Panc1 (cell line): ENCODE measurements around the gene SORBS1.

Experiments
- TCF7L2 ChIP-seq: IDR thresholded peaks from 2 replicates; pipeline ENCODE4 v1.6.1; 2011; ENCODE audit warnings: mild to moderate bottlenecking, low read depth, low read length, inconsistent platforms
- TF ChIP-seq, protein P1 (sequence below): fragments of 450-650 bp; IDR thresholded peaks from 2 replicates; pipeline ENCODE4 v1.5.1; 2017; ENCODE audit warnings: mild to moderate bottlenecking

- TF ChIP-seq, protein P1, sequence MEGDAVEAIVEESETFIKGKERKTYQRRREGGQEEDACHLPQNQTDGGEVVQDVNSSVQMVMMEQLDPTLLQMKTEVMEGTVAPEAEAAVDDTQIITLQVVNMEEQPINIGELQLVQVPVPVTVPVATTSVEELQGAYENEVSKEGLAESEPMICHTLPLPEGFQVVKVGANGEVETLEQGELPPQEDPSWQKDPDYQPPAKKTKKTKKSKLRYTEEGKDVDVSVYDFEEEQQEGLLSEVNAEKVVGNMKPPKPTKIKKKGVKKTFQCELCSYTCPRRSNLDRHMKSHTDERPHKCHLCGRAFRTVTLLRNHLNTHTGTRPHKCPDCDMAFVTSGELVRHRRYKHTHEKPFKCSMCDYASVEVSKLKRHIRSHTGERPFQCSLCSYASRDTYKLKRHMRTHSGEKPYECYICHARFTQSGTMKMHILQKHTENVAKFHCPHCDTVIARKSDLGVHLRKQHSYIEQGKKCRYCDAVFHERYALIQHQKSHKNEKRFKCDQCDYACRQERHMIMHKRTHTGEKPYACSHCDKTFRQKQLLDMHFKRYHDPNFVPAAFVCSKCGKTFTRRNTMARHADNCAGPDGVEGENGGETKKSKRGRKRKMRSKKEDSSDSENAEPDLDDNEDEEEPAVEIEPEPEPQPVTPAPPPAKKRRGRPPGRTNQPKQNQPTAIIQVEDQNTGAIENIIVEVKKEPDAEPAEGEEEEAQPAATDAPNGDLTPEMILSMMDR: no peak
- no peak for TF ChIP-seq TCF7L2
These were observed 61.1 kb downstream of the SORBS1 start for GRCh38 chr10:95500097-95500496.
